Right kidney (tissue), 1 donor: Measurements from ENCODE around the gene CST2.
"Not testable (repeated sequence)": the region's sequence is repeated elsewhere in the genome, so short reads cannot be mapped to it uniquely, and the experiment has no call there.

Experiments used
- DNase-seq: peaks from one replicate; pipeline ENCODE4 v3.0.0-alpha.2; 2016

The CST2 gene

GRCh38 chr20:23810349-23810748, 16.2 kb downstream of the CST2 start:
- DNase-seq, result not testable (repeated sequence)

GRCh38 chr20:23800865-23801264, 25.7 kb downstream of the CST2 start:
- no peak for DNase-seq

- DNase-seq, result not testable (repeated sequence)
These were observed 27.2 kb downstream of the CST2 start for GRCh38 chr20:23799216-23799847.

GRCh38 chr20:23795526-23795925, 31.0 kb downstream of the CST2 start:
- no peak for DNase-seq

GRCh38 chr20:23794841-23795240, 31.7 kb downstream of the CST2 start:
- no peak for DNase-seq

- no peak for DNase-seq
These were observed 32.5 kb downstream of the CST2 start for GRCh38 chr20:23794065-23794464.

GRCh38 chr20:23783447-23783846, 43.1 kb downstream of the CST2 start:
- no peak for DNase-seq

GRCh38 chr20:23782366-23782983, 44.1 kb downstream of the CST2 start:
- no peak for DNase-seq

GRCh38 chr20:23778676-23779075, 47.9 kb downstream of the CST2 start:
- DNase-seq, result not testable (repeated sequence)

GRCh38 chr20:23777380-23777779, 49.1 kb downstream of the CST2 start:
- DNase-seq, result not testable (repeated sequence)

GRCh38 chr20:23776067-23776771, 50.3 kb downstream of the CST2 start:
- peak; percentile 35 for DNase-seq

GRCh38 chr20:23774081-23774480, 52.4 kb downstream of the CST2 start:
- no peak for DNase-seq
